Keratinocyte (primary cell): ENCODE results near the gene CACHD1. TPM values are rescaled to one million over a fixed set of nuclear protein-coding genes. Genes with fewer than 3 reads are reported as not detected.

Experiments
- DNase-seq: peaks from one replicate; pipeline ENCODE4 v3.0.0-alpha.2; 2011; ENCODE audit warnings: low read depth, missing footprints, low spot score
- FAIRE-seq: peaks from 2 replicates; lab custom pipeline; 2011; peaks lifted over from hg19 to GRCh38; lab: Jason Lieb, UNC
- H2AFZ ChIP-seq: 2 replicates; pipeline ENCODE4 v1.6.0; 2012; ENCODE audit warnings: low read length, control low read depth, inconsistent platforms; ENCODE audit not compliant: control insufficient read depth
- H3K27ac ChIP-seq: 2 replicates; pipeline ENCODE4 v1.5.1; 2011; ENCODE audit warnings: low read length; ENCODE audit not compliant: control insufficient read depth, insufficient read depth
- H3K27me3 ChIP-seq: 3 replicates; pipeline ENCODE4 v1.6.0; 2011; ENCODE audit warnings: low read length; ENCODE audit not compliant: control insufficient read depth, insufficient read depth; ENCODE audit errors: extremely low read depth
- H3K36me3 ChIP-seq, 2 experiments: 2 replicates in 1 of 2; 3 replicates in 1 of 2; pipeline ENCODE4 v1.5.1; 2011; ENCODE audit warnings: low read length in 2 of 2, mild to moderate bottlenecking in 1 of 2; ENCODE audit not compliant: control insufficient read depth in 2 of 2, insufficient read depth in 2 of 2; ENCODE audit errors: extremely low read depth in 1 of 2
- H3K4me1 ChIP-seq: 3 replicates; pipeline ENCODE4 v1.5.1; 2011; ENCODE audit warnings: low read length; ENCODE audit not compliant: control insufficient read depth, insufficient read depth; ENCODE audit errors: extremely low read depth
- H3K4me2 ChIP-seq: 3 replicates; pipeline ENCODE4 v1.6.0; 2011; ENCODE audit warnings: low read depth, low read length; ENCODE audit not compliant: control insufficient read depth, insufficient read depth; ENCODE audit errors: extremely low read depth
- H3K4me3 ChIP-seq, 3 experiments: fragments of 200-600 bp in 1 of 3; sonication (generic) in 1 of 3; 2 replicates in 2 of 3; 3 replicates in 1 of 3; pipeline ENCODE4 v1.5.1; 2011 to 2016; ENCODE audit warnings: low read length in 3 of 3, mild to moderate bottlenecking in 3 of 3, control low read depth in 2 of 3, inconsistent platforms in 1 of 3, low read depth in 1 of 3, mixed read lengths in 1 of 3, mixed run types in 1 of 3, moderate library complexity in 1 of 3; ENCODE audit not compliant: control insufficient read depth in 2 of 3, insufficient read depth in 2 of 3; ENCODE audit errors: extremely low read depth in 1 of 3
- H3K79me2 ChIP-seq: 2 replicates; pipeline ENCODE4 v1.6.0; 2012; ENCODE audit warnings: low read length; ENCODE audit not compliant: control insufficient read depth, insufficient read depth
- H3K9ac ChIP-seq: 3 replicates; pipeline ENCODE4 v1.6.0; 2011; ENCODE audit warnings: low read length; ENCODE audit not compliant: control insufficient read depth, insufficient read depth; ENCODE audit errors: extremely low read depth
- H3K9me1 ChIP-seq: 3 replicates; pipeline ENCODE4 v1.6.0; 2011; ENCODE audit warnings: low read length; ENCODE audit not compliant: control insufficient read depth, insufficient read depth; ENCODE audit errors: extremely low read depth
- H3K9me3 ChIP-seq: 2 replicates; pipeline ENCODE4 v1.5.1; 2012; ENCODE audit warnings: low read depth, low read length; ENCODE audit not compliant: control insufficient read depth
- H4K20me1 ChIP-seq: 3 replicates; pipeline ENCODE4 v1.6.0; 2011; ENCODE audit warnings: low read length; ENCODE audit not compliant: control insufficient read depth, insufficient read depth; ENCODE audit errors: extremely low read depth
- EZH2 ChIP-seq: IDR thresholded peaks from one replicate; pipeline ENCODE4 v1.6.1; 2012; ENCODE audit warnings: inconsistent platforms, mild to moderate bottlenecking, low read length, moderate library complexity
- dilution Hi-C: fragments of 300-500 bp; cut with MboI; formaldehyde crosslinking; loops from one replicate; pipeline ENCODE4 v1.7.0; 2020; ENCODE audit warnings: low sequenced_read_pairs; ENCODE audit not compliant: extremely low pct_ligation_motif_present
- polyA plus RNA-seq, 5 experiments: library from polyadenylated mRNA; depleted of rRNA in 3 of 5; stranded (reverse) in 3 of 5; stranded (forward) in 1 of 5; unstranded in 1 of 5; fragments of >200 nt; gene quantifications; 1 replicate in 1 of 5; 2 replicates in 3 of 5; 3 replicates in 1 of 5; pipeline versions ENCODE4 v1.2.1 to v1.2.3, GENCODE V29; 2011 to 2012; ENCODE audit warnings: missing spikeins in 2 of 5, low read depth in 1 of 5, low replicate concordance in 1 of 5
- TF ChIP-seq, protein P1 (sequence below), 3 experiments: IDR thresholded peaks in 1 of 3; conservative IDR thresholded peaks in 1 of 3; optimal IDR thresholded peaks in 1 of 3; 2 replicates in 2 of 3; 3 replicates in 1 of 3; pipeline versions ENCODE3 to v1.5.1; 2011; ENCODE audit warnings: low read length in 3 of 3, mild to moderate bottlenecking in 3 of 3, moderate library complexity in 2 of 3, control low read depth in 1 of 3, inconsistent platforms in 1 of 3; ENCODE audit not compliant: insufficient read depth in 2 of 3; ENCODE audit errors: extremely low read depth in 1 of 3

The CACHD1 gene
- polyA plus RNA-seq, 1 donor (not counting 4 experiments of a cell fraction or from before 2014, with no cell fraction given), result 2.4 TPM

GRCh38 chr1:64624218-64624713, 154.3 kb downstream of the CACHD1 start:
- peaks cover 16% of the 10 kb centered on the region for H3K4me1 ChIP-seq
- H3K9me3 ChIP-seq, result no peaks in the 10 kb centered on the region
- no peak overlapping the region for H3K27ac ChIP-seq
- dilution Hi-C loops, result no loop called here
- H3K36me3 ChIP-seq, result no peaks in the 10 kb centered on the region
- FAIRE-seq, result no peak
- no peaks in the 10 kb centered on the region for H3K9me1 ChIP-seq
- TF ChIP-seq, protein P1, sequence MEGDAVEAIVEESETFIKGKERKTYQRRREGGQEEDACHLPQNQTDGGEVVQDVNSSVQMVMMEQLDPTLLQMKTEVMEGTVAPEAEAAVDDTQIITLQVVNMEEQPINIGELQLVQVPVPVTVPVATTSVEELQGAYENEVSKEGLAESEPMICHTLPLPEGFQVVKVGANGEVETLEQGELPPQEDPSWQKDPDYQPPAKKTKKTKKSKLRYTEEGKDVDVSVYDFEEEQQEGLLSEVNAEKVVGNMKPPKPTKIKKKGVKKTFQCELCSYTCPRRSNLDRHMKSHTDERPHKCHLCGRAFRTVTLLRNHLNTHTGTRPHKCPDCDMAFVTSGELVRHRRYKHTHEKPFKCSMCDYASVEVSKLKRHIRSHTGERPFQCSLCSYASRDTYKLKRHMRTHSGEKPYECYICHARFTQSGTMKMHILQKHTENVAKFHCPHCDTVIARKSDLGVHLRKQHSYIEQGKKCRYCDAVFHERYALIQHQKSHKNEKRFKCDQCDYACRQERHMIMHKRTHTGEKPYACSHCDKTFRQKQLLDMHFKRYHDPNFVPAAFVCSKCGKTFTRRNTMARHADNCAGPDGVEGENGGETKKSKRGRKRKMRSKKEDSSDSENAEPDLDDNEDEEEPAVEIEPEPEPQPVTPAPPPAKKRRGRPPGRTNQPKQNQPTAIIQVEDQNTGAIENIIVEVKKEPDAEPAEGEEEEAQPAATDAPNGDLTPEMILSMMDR (optimal IDR thresholded peaks at IDR 0.05 in 1 of 3, IDR thresholded peaks at IDR 0.05 in 1 of 3, conservative IDR thresholded peaks at IDR 0.05 in 1 of 3; ENCODE audit: extremely low read depth in 1 of 3, insufficient read depth in 2 of 3, low read length in 3 of 3), result no peak
- no peak for TF ChIP-seq EZH2
- no peak overlapping the region for H2AFZ ChIP-seq
- H4K20me1 ChIP-seq, result no peaks in the 10 kb centered on the region
- no peak for DNase-seq
- no peak overlapping the region for H3K9ac ChIP-seq
- no peaks in the 10 kb centered on the region for H3K27me3 ChIP-seq
- no peaks in the 10 kb centered on the region for H3K79me2 ChIP-seq
- no peak overlapping the region for H3K4me2 ChIP-seq
- H3K4me3 ChIP-seq, result no peak overlapping the region

- H3K27me3 ChIP-seq, result no peaks in the 10 kb centered on the region
- H3K9ac ChIP-seq, result no peak overlapping the region
- H3K4me3 ChIP-seq, result no peak overlapping the region
- H3K4me2 ChIP-seq, result no peak overlapping the region
- no peaks in the 10 kb centered on the region for H3K9me3 ChIP-seq
- H3K4me1 ChIP-seq, result peaks cover 16% of the 10 kb centered on the region
- no peaks in the 10 kb centered on the region for H3K9me1 ChIP-seq
- no peaks in the 10 kb centered on the region for H3K79me2 ChIP-seq
- no peaks in the 10 kb centered on the region for H4K20me1 ChIP-seq
- TF ChIP-seq, protein P1 (optimal IDR thresholded peaks at IDR 0.05 in 1 of 3, IDR thresholded peaks at IDR 0.05 in 1 of 3, conservative IDR thresholded peaks at IDR 0.05 in 1 of 3; ENCODE audit: extremely low read depth in 1 of 3, insufficient read depth in 2 of 3, low read length in 3 of 3), result no peak
- no peak for TF ChIP-seq EZH2
- DNase-seq (no peak), FAIRE-seq (peak; percentile 52)
- no peak overlapping the region for H3K27ac ChIP-seq
- no peaks in the 10 kb centered on the region for H3K36me3 ChIP-seq
- H2AFZ ChIP-seq, result no peak overlapping the region
- dilution Hi-C loops, result no loop called here
Observed at GRCh38 chr1:64624808-64625207, 154.9 kb downstream of the CACHD1 start.
